Brain pericyte (primary cell): ENCODE measurements around the gene CMIP.
"Not testable (repeated sequence)": the region's sequence is repeated elsewhere in the genome, so short reads cannot be mapped to it uniquely, and the experiment has no call there.

Experiments used
- DNase-seq: peaks from one replicate; pipeline ENCODE4 v3.0.0-alpha.2; 2012; ENCODE audit warnings: low read depth, low spot score

CMIP gene

GRCh38 chr16:81421536-81421935 lies 23.1 kb upstream of the CMIP start:
- no peak for DNase-seq

GRCh38 chr16:81422153-81422552 lies 22.5 kb upstream of the CMIP start:
- DNase-seq, result not testable (repeated sequence)

GRCh38 chr16:81424771-81425170 lies 19.8 kb upstream of the CMIP start:
- no peak for DNase-seq

- DNase-seq, result no peak
These were observed 17.4 kb upstream of the CMIP start for GRCh38 chr16:81427219-81427618.

GRCh38 chr16:81429045-81429521 lies 15.5 kb upstream of the CMIP start:
- no peak for DNase-seq

DNA sequence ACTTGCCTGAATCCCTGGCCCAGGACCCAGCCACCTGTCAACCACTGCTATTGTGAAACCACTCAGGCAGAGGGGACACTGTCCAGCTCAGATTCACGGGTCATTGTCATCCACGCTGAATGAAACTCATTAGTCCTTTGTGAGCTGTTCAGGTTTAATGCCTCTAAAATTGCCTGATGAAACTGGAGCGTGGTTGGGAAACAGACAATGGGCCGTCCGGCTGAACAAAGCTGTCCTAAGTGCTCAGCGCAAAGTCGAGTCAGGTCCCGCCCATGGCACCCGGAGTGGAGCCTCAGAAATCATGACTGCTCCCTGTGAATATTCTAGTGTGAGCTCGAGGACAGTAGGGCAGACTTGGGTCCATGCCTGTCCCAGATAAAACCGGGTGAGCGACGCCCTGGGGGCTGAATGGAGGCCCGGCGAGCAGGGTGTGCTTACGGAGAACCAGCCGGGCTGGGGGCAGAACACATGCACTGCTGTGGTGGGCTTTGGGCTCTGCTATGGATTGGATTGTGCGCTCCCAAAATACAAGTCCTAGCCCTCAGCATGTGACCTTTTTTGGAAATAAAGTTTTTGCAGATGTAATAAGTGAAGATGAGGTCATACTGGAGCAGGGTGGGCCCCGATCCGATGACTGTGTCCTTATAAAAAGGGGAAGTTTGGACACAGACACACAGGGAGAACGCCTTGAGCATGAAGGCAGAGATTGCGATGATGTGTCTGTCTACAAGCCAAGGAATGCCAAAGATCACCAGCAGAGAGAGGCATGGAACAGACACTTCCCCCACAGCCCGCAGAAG lies 12.9 kb upstream of the CMIP start:
- DNase-seq, result no peak

- no peak for DNase-seq
These were observed 11.6 kb upstream of the CMIP start for GRCh38 chr16:81432937-81433557.

GRCh38 chr16:81435103-81435502 lies 9.5 kb upstream of the CMIP start:
- no peak for DNase-seq

- DNase-seq, result no peak
These were observed 9.0 kb upstream of the CMIP start for GRCh38 chr16:81435567-81435966.

GRCh38 chr16:81436386-81436785 lies 8.2 kb upstream of the CMIP start:
- no peak for DNase-seq

DNA sequence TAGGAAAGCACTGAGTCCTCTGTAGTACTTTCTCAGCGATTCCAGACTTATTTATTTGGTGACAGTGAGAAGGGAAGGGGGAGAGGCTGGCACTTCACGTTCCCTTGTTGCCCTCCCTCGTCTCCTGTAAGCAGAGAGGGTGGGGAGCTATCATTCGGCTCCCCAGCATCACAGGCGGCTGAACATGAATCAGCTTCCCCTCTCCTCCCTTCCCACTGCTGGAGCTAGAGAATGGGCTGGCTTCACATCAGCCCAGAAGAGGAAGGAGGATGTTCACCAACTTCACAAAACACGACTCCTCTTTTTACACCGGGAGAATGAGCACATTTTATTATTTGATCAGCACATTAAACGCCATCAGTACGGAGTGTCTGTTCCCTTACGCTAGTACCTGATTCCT lies 6.7 kb upstream of the CMIP start:
- DNase-seq, result no peak

DNA sequence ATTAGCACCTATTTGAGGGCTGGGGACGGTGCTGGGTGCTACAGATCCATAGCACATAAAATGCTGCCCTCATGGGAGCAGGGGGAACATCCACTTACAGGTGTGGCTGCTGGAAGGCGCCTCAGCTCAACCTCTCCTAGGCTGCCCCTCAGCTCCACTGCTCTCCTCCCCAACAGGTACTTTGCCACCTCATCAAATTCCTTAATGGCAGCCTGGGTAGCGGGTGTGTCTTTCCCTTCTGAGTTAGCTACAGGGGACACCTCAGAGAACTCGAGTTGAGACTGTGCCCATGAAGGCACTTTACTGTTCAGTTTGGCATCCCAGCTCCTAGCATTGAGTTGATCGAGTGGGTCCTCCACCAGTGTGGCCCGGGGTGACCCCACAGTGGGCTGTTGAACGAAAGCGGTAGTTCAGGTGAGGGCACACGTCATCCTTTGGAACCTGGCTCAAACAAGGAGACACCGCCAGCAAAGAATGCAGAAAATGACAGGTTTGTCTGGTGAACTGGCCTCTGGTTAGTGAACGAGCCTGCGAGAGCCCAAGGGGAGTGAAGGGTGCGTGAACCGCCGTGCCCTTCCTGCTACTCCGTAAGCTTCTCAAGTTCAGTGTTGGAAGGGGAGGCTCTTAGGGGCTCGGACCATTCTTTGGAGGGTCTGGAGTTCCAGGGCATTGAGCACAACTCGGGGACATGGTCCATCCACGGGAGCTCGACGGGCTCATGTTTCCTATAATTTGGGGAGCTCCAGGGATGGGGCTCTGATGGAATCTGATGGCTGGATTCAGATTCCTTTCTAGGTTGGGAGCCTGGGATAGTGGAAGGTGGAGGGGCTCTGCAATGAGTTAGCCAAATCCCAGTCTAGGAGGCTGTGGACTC lies 3.5 kb upstream of the CMIP start:
- DNase-seq, result no peak

DNA sequence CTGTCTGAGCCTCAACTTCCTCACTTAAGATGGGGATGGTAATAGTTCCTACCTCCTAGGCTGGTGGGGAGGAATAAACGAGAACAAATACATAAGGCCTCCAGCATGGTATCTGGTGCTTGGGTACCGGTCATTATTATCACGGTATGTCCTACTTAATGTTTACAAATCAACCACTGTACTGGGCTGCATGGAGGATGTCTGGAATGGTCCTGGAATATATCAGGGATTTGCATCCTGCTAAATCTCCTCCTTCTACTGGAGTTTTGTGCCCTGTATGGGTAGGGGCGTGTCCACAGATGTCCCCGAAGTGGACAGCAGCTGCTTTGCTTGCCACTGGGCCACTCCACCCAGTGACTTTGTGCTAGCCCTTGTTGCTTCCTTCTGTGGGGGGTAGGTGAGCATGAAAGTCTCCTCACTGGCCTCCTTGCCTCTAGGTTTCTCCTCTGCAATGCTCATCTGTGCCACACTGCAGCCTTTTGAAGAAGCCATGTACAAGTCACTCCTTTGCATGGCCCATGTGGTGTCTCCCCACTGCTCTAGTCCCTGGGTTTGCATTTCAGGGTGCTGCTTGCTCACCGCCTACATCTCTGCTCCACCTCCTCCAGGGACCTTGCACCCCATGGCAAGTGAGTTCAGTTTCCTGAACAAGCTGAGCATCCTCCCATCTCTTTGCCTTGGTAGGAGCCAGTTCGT lies 2.2 kb upstream of the CMIP start:
- no peak for DNase-seq

DNA sequence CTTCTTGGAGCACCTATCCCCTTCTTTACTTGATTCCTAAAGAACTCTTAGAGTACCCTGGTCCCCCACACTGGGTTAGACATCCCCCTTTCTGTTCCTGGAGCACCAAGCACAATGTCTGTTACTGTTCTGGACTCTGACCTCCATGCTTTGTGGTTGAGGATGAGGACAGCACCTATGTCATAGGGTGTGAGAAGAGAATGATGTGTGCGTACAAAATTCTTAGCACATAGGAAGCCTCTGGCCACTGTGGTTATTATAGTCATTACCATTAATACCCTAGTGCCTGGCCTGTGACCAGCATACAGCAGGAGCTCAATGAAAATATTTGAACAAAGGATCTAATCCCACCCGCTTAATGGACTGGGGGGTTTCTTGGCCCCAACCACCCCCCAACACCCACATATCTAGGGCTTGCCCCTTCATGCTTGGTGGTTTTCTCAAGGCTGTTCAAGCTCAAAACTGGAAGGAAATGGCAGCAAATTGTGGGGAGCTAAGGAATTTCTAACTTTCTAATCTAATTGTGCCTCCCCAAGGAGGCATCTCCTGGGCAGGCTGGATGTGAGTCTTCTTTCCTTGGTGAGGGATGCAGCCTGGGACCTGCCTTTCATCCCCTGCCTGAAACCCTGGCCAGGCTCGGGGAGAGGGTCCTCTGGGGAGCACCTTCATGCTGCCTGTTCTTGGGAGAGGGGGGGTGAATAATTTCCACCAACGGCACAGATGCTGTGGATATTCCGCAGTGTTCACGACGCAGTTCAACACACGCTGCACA lies 1.5 kb upstream of the CMIP start:
- DNase-seq, result no peak

- no peak for DNase-seq
These were observed 740 bp upstream of the CMIP start for GRCh38 chr16:81443688-81444447.

GRCh38 chr16:81445143-81445961 lies 744 bp downstream of the CMIP start:
- no peak for DNase-seq

GRCh38 chr16:81445966-81446906 lies 1.6 kb downstream of the CMIP start:
- DNase-seq, result no peak

DNA sequence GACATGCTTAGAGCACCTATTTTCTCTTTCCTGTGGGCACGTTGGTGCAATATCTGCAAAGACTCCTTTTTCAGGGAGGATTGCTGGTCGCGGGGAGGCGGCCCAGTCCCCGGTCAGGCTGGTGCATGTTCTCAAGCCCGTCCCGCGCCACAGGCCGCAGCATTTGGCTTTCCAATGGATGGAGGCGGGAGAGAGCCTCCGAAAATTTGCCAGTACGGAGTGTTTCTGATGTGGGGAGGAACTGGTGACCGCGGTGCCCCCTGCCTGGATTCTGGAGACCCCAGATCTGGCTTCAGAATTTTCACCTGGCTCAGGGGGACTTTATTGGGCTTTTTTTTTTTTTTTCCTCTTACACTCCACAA lies 2.3 kb downstream of the CMIP start:
- no peak for DNase-seq
